ENCODE measurements around the gene ETV3. TPM values are rescaled to one million over a fixed set of nuclear protein-coding genes. Genes with fewer than 3 reads are reported as not detected.

The ETV3 gene
- polyA plus RNA-seq, 3 donors = 4.8 to 62.3 (median 6.3) TPM

GRCh38 chr1:157176591-157177121, 38.5 kb upstream of the ETV3 start:
- H3K4me1 Mint-ChIP-seq = peaks cover 14% of the 10 kb centered on the region
- no peak for DNase-seq
- Histone ChIP-seq H3K27ac (ENCODE audit: low read depth in 1 of 2, low read length in 2 of 2) (no peak overlapping the region), H4K20me1 (ENCODE audit: insufficient read depth, low read length) (no peaks in the 10 kb centered on the region), H3K9me3 (replicated peaks in 1 of 2; ENCODE audit: control insufficient read depth in 1 of 2, insufficient read depth in 1 of 2, low read length in 2 of 2) (no peaks in the 10 kb centered on the region), H2AFZ (ENCODE audit: insufficient read depth, low read depth, low read length, poor library complexity, severe bottlenecking) (no peak overlapping the region), H3K36me3 (replicated peaks in 1 of 2; ENCODE audit: control insufficient read depth in 1 of 2, insufficient read depth in 2 of 2, low read length in 2 of 2) (no peaks in the 10 kb centered on the region), H3K4me2 (replicated peaks; ENCODE audit: extremely low read depth, low read length, poor library complexity, severe bottlenecking) (no peak overlapping the region), H3K4me3 (replicated peaks in 1 of 3; ENCODE audit: low read depth in 2 of 3, low read length in 3 of 3) (no peak overlapping the region), H3K27me3 (ENCODE audit: control insufficient read depth in 2 of 2, insufficient read depth in 2 of 2, low read length in 2 of 2) (no peaks in the 10 kb centered on the region), H3K4me1 (ENCODE audit: control insufficient read depth in 1 of 2, insufficient read depth in 2 of 2, low read length in 2 of 2) (peaks cover 6 to 8% of the 10 kb centered on the region in 2 donors), H3K9ac (ENCODE audit: insufficient read depth, low read length, poor library complexity, severe bottlenecking) (no peak overlapping the region), H3K79me2 (ENCODE audit: insufficient read depth, low read length) (no peaks in the 10 kb centered on the region)
- H3K9me3 Mint-ChIP-seq = peaks cover 0 to 5% (median 0%) of the 10 kb centered on the region in 7 donors
- intact Hi-C loops (cut with micrococcal nuclease) = no loop called here
- no peak overlapping the region for H3K27ac Mint-ChIP-seq
- peaks cover 5 to 15% (median 8%) of the 10 kb centered on the region in 3 donors for H3K27me3 Mint-ChIP-seq (ENCODE audit: low read depth in 3 of 3)
- WGBS (ENCODE audit: insufficient coverage) = 50% methylated on average over 3 of the region's 6 CpGs
- no peak for TF ChIP-seq CTCF (IDR thresholded peaks at IDR 0.05)
- H3K36me3 Mint-ChIP-seq = no peaks in the 10 kb centered on the region
- no peak overlapping the region for H3K4me3 Mint-ChIP-seq

DNA sequence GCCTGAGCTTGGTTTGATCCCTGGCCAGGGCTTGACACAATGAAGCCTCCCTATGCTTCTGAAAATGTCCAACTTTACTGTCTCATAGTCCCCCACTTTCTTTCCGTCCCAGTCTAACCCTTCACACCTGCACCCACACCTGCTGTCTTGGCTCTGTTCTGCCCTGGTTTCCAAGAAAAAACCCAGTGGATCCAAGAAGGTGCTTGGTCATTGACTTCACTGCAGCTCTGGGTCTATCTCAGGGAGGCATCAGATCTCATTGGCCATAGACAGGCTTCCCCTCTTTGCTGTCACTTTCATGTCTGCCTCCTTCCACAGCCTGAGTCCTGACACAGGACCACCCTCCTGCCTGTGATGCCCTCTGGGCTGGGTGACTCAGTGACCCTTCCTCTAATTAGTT, 37.8 kb upstream of the ETV3 start:
- no peak overlapping the region for H3K4me3 Mint-ChIP-seq
- H3K9me3 Mint-ChIP-seq = peaks cover 0 to 5% (median 0%) of the 10 kb centered on the region in 7 donors
- H3K4me2 ChIP-seq (replicated peaks; ENCODE audit: extremely low read depth, low read length, poor library complexity, severe bottlenecking) = no peak overlapping the region
- no peak overlapping the region for H3K4me3 ChIP-seq (replicated peaks in 1 of 3; ENCODE audit: low read depth in 2 of 3, low read length in 3 of 3)
- H3K36me3 Mint-ChIP-seq = no peaks in the 10 kb centered on the region
- no peak overlapping the region for H2AFZ ChIP-seq (ENCODE audit: insufficient read depth, low read depth, low read length, poor library complexity, severe bottlenecking)
- no peaks in the 10 kb centered on the region for H3K36me3 ChIP-seq (replicated peaks in 1 of 2; ENCODE audit: control insufficient read depth in 1 of 2, insufficient read depth in 2 of 2, low read length in 2 of 2)
- no peak for DNase-seq
- no peak overlapping the region for H3K27ac ChIP-seq (ENCODE audit: low read depth in 1 of 2, low read length in 2 of 2)
- no peaks in the 10 kb centered on the region for H3K79me2 ChIP-seq (ENCODE audit: insufficient read depth, low read length)
- intact Hi-C loops (cut with micrococcal nuclease) = no loop called here
- no peaks in the 10 kb centered on the region for H3K9me3 ChIP-seq (replicated peaks in 1 of 2; ENCODE audit: control insufficient read depth in 1 of 2, insufficient read depth in 1 of 2, low read length in 2 of 2)
- H3K27me3 Mint-ChIP-seq (ENCODE audit: low read depth in 3 of 3) = peaks cover 5 to 19% (median 12%) of the 10 kb centered on the region in 3 donors
- H3K4me1 ChIP-seq (ENCODE audit: control insufficient read depth in 1 of 2, insufficient read depth in 2 of 2, low read length in 2 of 2) = peaks cover under 1 to 1% of the 10 kb centered on the region in 2 donors
- no peak for TF ChIP-seq CTCF (IDR thresholded peaks at IDR 0.05)
- no peaks in the 10 kb centered on the region for H4K20me1 ChIP-seq (ENCODE audit: insufficient read depth, low read length)
- no peak overlapping the region for H3K27ac Mint-ChIP-seq
- no peaks in the 10 kb centered on the region for H3K27me3 ChIP-seq (ENCODE audit: control insufficient read depth in 2 of 2, insufficient read depth in 2 of 2, low read length in 2 of 2)
- H3K9ac ChIP-seq (ENCODE audit: insufficient read depth, low read length, poor library complexity, severe bottlenecking) = no peak overlapping the region
- 91% methylated on average over 1 of the region's 1 CpG for WGBS (ENCODE audit: insufficient coverage)
- peaks cover 9% of the 10 kb centered on the region for H3K4me1 Mint-ChIP-seq

Data from CD14-positive monocyte (primary cell).